ENCODE results near the gene MLLT1.

Gene MLLT1

DNA sequence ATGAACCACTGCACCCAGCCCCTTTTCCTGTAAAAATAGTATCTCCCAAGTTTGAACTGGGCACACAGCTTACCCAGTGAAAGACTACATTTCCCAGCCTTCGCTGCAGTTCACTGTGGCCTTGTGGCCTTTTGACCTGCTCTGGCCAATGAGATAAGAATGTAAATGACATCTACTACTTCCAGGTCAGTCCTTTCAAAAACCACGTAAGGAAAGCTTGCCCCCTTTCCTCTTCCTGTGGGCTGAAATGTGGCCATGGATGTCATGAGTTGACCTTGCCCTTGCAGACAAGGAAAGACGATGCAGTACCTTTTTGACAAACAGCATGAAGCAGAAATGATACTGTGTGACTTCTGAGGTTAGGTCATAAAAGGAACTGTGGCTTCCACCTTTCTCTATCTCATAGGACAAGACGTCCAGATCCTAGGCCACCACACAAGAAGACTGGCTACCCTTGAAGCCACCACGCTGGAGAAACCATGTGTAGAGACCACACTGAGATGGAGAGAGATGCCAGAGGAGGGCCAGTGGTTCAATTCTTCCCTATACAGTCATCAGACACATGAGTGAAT, 33.7 kb upstream of the MLLT1 start:
- no peak overlapping the region for H3K4me3 ChIP-seq (ENCODE audit: low read length)
- TF ChIP-seq, protein P1, sequence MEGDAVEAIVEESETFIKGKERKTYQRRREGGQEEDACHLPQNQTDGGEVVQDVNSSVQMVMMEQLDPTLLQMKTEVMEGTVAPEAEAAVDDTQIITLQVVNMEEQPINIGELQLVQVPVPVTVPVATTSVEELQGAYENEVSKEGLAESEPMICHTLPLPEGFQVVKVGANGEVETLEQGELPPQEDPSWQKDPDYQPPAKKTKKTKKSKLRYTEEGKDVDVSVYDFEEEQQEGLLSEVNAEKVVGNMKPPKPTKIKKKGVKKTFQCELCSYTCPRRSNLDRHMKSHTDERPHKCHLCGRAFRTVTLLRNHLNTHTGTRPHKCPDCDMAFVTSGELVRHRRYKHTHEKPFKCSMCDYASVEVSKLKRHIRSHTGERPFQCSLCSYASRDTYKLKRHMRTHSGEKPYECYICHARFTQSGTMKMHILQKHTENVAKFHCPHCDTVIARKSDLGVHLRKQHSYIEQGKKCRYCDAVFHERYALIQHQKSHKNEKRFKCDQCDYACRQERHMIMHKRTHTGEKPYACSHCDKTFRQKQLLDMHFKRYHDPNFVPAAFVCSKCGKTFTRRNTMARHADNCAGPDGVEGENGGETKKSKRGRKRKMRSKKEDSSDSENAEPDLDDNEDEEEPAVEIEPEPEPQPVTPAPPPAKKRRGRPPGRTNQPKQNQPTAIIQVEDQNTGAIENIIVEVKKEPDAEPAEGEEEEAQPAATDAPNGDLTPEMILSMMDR (IDR thresholded peaks at IDR 0.05; ENCODE audit: insufficient read depth, low read depth, low read length, missing control alignments): no peak
- no peak for DNase-seq (ENCODE audit: low read depth)

DNA sequence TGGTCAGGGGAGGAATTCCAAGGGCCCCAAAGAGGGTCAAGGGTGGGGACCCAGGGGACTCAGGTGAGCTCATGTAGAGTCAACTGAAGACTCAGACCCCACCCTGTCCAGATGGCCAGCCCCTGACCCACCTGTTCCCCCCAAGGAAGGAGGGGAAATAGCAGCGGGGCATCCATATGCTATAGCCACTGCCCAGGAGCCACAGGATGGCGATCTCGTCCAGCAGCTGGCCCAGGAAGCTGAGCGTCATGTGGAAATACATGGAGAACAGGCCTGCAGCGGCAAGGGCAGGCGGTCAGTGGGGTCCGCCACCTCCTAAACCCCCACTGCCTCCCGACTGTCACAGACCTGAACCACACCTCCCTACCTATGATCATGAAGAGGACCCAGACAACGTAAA, 32.2 kb upstream of the MLLT1 start:
- DNase-seq (ENCODE audit: low read depth): no peak
- TF ChIP-seq, protein P1 (IDR thresholded peaks at IDR 0.05; ENCODE audit: insufficient read depth, low read depth, low read length, missing control alignments): no peak
- no peak overlapping the region for H3K4me3 ChIP-seq (ENCODE audit: low read length)

DNA sequence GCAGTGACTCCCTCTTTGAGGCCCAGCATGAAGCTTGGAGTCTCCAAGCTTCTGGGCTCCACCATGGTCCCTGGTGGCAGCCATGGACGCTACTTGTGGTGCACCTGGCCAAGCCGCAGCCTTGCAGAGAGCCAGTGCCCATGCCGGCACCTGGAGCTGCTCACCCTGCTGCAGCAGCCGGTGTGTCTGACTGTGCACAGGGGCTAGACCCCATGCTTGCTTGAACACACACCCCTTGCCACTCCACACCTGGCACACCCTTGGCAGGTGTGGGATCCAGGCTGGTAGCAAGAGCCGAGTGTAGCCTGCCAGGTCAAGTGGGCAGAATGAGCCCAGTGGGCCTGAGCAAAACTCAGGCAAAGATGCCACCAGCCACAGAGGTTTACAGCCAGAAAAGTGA, 18.6 kb upstream of the MLLT1 start:
- no peak for DNase-seq (ENCODE audit: low read depth)
- no peak overlapping the region for H3K4me3 ChIP-seq (ENCODE audit: low read length)
- TF ChIP-seq, protein P1 (IDR thresholded peaks at IDR 0.05; ENCODE audit: insufficient read depth, low read depth, low read length, missing control alignments): no peak

DNA sequence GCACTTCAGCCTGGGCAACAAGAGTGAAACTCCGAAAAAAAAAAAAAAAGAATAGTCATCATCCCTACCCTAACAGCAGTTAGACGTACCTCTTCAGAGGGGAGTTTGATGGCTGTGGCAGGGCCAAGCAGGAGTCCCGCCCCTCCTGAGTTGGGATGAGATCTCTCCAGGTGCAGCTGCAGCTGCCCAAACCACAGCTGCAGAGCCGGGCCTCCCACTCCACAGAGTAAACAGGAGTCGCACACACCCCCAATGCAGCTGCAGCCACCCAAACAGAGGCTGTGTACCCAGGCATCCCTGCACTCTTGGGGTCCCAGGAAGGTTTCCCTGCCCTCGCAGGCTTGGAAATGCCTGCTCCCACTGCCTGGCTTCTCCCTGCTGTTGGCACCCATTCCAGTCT, 17.4 kb upstream of the MLLT1 start:
- no peak overlapping the region for H3K4me3 ChIP-seq (ENCODE audit: low read length)
- TF ChIP-seq, protein P1 (IDR thresholded peaks at IDR 0.05; ENCODE audit: insufficient read depth, low read depth, low read length, missing control alignments): no peak
- DNase-seq (ENCODE audit: low read depth): no peak

GRCh38 chr19:6292006-6292405, 12.2 kb upstream of the MLLT1 start:
- no peak for DNase-seq (ENCODE audit: low read depth)
- no peak overlapping the region for H3K4me3 ChIP-seq (ENCODE audit: low read length)
- TF ChIP-seq, protein P1 (IDR thresholded peaks at IDR 0.05; ENCODE audit: insufficient read depth, low read depth, low read length, missing control alignments): no peak

GRCh38 chr19:6288737-6289136, 9.0 kb upstream of the MLLT1 start:
- H3K4me3 ChIP-seq (ENCODE audit: low read length): no peak overlapping the region
- DNase-seq (ENCODE audit: low read depth): no peak
- TF ChIP-seq, protein P1 (IDR thresholded peaks at IDR 0.05; ENCODE audit: insufficient read depth, low read depth, low read length, missing control alignments): no peak

DNA sequence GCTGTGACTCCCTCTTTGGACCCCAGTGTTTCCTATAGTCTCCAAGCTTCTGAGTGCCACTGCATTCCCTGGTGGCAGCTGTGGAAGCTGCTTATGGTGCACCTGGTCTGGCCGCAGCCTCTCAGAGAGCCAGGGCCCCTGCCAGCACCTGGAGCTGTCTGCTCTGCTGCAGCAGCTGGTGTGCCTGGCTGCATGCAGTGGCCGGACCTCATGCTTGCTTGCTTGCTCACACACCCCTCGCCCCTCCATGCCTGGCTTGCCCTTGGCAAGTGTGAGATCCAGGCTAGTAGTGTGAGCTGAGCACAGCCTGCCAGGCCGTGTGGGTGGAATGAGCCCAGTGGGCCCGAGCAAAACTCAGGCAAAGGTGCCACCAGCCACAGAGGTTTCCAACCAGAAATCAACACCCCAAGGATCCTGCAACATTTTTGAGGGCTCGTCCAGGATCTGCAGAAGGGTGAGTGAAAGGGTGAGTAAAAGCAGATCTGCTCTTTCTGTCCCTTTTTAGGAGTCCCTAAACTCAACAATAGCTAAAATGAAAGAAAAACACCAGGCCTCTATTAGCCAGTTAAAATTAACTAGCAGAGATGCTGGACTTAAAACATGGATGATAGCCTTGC, 7.6 kb upstream of the MLLT1 start:
- no peak for DNase-seq (ENCODE audit: low read depth)
- TF ChIP-seq, protein P1 (IDR thresholded peaks at IDR 0.05; ENCODE audit: insufficient read depth, low read depth, low read length, missing control alignments): no peak
- H3K4me3 ChIP-seq (ENCODE audit: low read length): no peak overlapping the region

All from epithelial cell of esophagus (primary cell).